Epithelial cell of proximal tubule (primary cell): Measurements from ENCODE around the gene FNIP2. TPM values are rescaled to one million over a fixed set of nuclear protein-coding genes. Genes with fewer than 3 reads are reported as not detected.
A peak's percentile ranks its signal among the peaks of the same experiment; 100 is the strongest.

ENCODE experiments used
- DNase-seq: peaks from one replicate; pipeline ENCODE4 v3.0.0-alpha.2; 2011; ENCODE audit warnings: low read depth
- H3K4me3 ChIP-seq: 2 replicates; pipeline ENCODE4 v1.5.1; 2011; ENCODE audit warnings: low read depth, mild to moderate bottlenecking, low read length
- total RNA-seq: library from RNA; depleted of rRNA; stranded (reverse); fragments of >200 nt; gene quantifications from 2 replicates; pipeline ENCODE4 v1.2.3, GENCODE V29; 2015
- TF ChIP-seq, protein P1 (sequence below): conservative IDR thresholded peaks from 2 replicates; pipeline ENCODE4 v1.5.1; 2012; ENCODE audit warnings: low read depth, mild to moderate bottlenecking, low read length

FNIP2 gene
- total RNA-seq, 1 donor from 2014 or later, result 16.2 TPM

DNA sequence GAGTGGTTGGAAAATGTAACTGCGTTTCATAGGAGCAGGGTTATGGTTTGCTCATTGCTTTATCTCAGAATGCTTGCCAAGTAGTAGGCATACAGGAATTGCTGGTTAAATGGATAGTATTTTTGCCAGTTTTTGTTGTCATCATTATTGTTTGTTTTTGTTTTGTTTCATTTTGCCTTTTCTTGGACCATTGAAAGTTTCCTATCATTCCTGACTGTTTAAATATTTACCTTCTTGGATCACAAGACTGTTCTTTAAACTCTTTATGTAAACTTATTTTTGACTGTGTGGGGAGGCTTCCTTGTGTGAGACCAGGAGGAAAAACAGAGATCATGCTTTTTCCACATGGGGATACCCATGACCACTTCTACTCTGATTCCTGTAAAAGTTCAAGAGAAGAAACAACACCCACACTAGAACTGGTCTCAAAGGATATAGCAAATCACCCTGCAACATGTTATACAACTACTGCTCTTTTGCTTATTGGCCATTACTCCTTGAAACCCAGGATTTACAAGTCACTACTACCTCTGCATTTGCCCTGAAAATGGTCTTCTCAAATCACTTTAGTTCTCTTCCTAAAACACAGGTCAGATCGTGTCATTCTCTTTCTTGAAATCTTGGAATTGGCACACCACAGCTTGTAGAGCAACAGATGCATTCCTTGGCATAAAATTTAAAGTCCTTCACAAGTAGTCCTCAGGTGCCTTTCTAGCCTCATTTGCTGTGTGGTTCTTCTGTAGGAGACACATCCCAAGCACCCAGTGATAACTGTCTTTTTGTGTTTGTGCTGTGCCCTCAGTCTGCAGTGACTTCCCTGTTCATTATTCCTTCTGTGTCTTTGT is 51.3 kb downstream of the FNIP2 start:
- no peak for DNase-seq
- no peak overlapping the region for H3K4me3 ChIP-seq
- TF ChIP-seq, protein P1, sequence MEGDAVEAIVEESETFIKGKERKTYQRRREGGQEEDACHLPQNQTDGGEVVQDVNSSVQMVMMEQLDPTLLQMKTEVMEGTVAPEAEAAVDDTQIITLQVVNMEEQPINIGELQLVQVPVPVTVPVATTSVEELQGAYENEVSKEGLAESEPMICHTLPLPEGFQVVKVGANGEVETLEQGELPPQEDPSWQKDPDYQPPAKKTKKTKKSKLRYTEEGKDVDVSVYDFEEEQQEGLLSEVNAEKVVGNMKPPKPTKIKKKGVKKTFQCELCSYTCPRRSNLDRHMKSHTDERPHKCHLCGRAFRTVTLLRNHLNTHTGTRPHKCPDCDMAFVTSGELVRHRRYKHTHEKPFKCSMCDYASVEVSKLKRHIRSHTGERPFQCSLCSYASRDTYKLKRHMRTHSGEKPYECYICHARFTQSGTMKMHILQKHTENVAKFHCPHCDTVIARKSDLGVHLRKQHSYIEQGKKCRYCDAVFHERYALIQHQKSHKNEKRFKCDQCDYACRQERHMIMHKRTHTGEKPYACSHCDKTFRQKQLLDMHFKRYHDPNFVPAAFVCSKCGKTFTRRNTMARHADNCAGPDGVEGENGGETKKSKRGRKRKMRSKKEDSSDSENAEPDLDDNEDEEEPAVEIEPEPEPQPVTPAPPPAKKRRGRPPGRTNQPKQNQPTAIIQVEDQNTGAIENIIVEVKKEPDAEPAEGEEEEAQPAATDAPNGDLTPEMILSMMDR, result no peak

DNA sequence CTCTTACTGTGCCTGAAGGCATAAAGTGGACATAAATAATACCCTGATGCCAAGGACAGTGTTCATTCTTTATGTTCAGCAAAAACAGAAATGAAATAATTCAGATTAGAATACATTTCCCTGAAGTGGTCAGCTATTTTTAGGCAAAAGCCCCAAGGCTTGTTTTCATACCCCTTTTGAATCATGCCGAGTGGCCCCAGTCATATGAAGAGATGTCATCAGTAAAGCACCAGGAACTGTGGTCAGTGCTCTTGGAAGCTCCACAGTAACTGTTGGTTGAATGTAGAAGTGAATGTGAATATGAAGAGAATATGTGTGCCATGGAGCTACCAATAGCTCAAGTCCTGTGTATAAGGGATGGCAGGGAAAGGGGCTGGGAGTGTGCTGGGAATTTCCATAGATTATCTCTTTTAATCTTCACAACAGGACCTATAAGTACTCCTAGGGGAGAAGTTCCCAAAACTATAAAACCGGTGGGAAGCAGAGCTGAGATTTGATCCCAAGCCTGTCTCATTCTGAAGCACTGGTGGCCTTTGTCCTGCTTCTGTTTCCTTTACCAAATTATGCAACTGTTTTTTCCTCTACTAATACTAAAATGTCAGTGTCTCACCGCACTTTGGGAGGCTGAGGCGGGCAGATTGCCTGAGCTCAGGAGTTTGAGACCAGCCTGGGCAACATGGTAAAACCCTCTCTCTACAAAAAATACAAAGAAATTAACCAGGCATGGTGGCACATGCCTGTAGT is 52.6 kb downstream of the FNIP2 start:
- no peak overlapping the region for H3K4me3 ChIP-seq
- TF ChIP-seq, protein P1, result no peak
- no peak for DNase-seq

DNA sequence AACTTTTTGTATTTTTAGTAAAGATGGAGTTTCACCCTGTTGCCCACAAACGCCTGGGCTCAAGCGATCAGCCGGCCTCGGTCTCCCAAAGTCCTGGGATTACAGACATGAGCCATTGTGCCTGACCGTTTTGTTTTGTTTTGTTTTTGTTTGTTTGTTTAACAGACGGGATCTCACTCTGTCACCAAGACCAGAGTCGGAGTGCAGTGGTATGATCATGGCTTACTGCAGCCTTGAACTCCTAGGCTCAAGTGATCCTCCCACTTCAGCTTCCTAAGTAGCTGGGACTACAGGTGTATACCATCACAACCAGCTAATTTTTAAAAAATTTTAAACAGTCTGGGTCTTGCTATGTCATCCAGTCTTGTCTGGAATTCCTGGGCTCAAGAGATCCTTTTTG is 53.5 kb downstream of the FNIP2 start:
- no peak for DNase-seq
- TF ChIP-seq, protein P1, result no peak
- no peak overlapping the region for H3K4me3 ChIP-seq

DNA sequence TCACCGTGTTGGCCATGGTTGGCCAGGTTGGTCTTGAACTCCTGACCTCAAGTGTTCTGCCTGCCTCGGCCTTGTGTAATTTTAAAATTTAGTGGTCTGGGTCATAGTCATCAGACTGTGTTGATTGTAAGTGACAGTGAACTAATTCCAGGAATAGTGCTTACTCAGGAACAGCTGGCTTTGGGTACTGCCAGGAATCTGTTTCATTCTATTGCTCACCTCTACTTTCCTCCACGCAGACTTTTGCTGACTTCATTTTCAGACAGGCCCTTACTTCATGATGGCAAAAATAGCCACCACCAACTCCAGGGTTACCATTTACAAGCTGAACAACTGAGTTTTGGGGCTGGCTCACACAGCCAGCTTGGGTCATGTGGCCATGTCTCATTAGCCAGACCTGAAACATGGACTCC is 54.6 kb downstream of the FNIP2 start:
- peak; percentile 97 for DNase-seq
- H3K4me3 ChIP-seq, result no peak overlapping the region
- TF ChIP-seq, protein P1, result no peak

DNA sequence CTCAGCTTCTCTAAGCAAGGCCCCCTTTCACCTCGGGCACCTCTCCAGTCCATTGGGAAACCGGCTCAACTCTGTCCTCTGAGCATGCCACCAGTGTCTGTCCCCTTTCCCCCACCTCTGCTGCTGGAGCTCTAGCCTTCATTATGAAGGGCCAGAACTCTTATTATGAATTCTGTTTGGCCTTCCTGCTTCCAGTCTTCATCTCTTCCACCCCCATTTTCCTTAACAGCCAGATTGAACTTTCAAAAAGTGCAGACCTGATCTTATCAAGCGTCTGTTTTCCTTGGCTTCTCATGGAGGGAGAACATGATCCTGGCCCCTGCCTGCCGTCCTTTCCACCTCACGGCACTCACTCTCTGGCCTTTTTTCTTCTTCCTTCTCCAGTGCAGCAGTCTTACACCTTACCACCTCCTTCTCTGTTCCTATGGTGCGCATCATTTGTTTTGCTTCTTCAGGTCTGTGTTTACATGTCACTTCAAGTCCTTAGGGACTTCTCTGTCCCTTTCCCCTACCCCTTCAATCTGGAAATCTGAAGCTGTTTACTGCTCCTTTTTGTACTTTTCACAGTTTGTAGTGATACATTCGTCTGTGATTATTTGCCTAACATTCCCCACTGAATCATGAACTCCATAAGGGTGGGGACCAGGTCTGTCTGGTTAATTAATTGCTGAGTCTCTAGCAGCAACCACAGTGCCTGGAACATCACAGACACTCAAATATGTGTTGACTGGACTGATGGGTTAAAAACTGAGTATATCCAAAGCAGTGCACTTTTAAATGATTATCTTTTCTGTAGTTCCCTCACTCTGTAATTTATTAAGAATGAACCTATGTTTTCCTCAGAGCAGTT is 55.8 kb downstream of the FNIP2 start:
- TF ChIP-seq, protein P1, result no peak
- peak overlapping the region; percentile 27 for H3K4me3 ChIP-seq
- no peak for DNase-seq

DNA sequence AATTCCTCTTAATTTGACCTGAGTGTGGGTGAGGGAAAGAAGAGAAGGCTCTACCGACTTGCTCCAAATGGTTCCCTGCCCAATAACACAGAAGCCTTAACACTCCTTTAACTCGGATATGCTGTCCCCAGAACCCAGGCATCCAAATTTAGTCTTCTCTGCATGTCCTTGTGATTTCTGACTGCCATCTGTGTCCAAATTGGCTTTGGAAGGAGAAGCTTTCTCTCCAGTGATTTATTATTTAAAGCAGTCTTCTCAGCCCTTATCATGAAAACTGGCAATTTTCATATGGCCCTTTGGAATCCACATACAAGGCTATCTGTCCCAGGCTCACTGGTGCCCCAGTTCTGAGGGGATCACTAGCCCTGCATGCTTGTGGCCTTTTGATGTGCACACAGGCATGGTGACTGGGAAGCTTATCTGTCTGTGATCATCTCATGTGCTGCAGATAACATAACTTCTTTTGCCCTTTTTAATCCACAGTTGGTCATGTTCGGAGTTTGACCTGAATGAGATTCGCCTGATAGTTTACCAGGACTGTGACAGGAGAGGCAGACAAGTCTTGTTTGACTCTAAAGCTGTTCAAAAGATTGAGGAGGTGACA is 56.7 kb downstream of the FNIP2 start:
- no peak for DNase-seq
- H3K4me3 ChIP-seq, result no peak overlapping the region
- TF ChIP-seq, protein P1, result no peak
